ENCODE results near the gene DPP6.
"Not testable (repeated sequence)": the region's sequence is repeated elsewhere in the genome, so short reads cannot be mapped to it uniquely, and the experiment has no call there.

The DPP6 gene

GRCh38 chr7:154072395-154073181 is 20.4 kb downstream of the DPP6 start:
- DNase-seq (ENCODE audit: low spot score) = not testable (repeated sequence)

- DNase-seq (ENCODE audit: low spot score) = not testable (repeated sequence)
These were observed 26.3 kb downstream of the DPP6 start for GRCh38 chr7:154078523-154078922.

- DNase-seq (ENCODE audit: low spot score) = not testable (repeated sequence)
These were observed 28.1 kb downstream of the DPP6 start for GRCh38 chr7:154080249-154080648.

- not testable (repeated sequence) for DNase-seq (ENCODE audit: low spot score)
These were observed 35.0 kb downstream of the DPP6 start for GRCh38 chr7:154087037-154087725.

GRCh38 chr7:154092093-154092492 is 39.9 kb downstream of the DPP6 start:
- not testable (repeated sequence) for DNase-seq (ENCODE audit: low spot score)

- DNase-seq (ENCODE audit: low spot score) = not testable (repeated sequence)
These were observed 43.0 kb downstream of the DPP6 start for GRCh38 chr7:154095201-154095600.

GRCh38 chr7:154105063-154105462 is 52.9 kb downstream of the DPP6 start:
- not testable (repeated sequence) for DNase-seq (ENCODE audit: low spot score)

- not testable (repeated sequence) for DNase-seq (ENCODE audit: low spot score)
These were observed 57.4 kb downstream of the DPP6 start for GRCh38 chr7:154109615-154110014.

GRCh38 chr7:154113732-154114351 is 61.6 kb downstream of the DPP6 start:
- DNase-seq (ENCODE audit: low spot score) = not testable (repeated sequence)

GRCh38 chr7:154117411-154118390 is 65.5 kb downstream of the DPP6 start:
- not testable (repeated sequence) for DNase-seq (ENCODE audit: low spot score)

- not testable (repeated sequence) for DNase-seq (ENCODE audit: low spot score)
These were observed 68.6 kb downstream of the DPP6 start for GRCh38 chr7:154120825-154121224.

- DNase-seq (ENCODE audit: low spot score) = not testable (repeated sequence)
These were observed 70.5 kb downstream of the DPP6 start for GRCh38 chr7:154122720-154123119.

- DNase-seq (ENCODE audit: low spot score) = not testable (repeated sequence)
These were observed 71.2 kb downstream of the DPP6 start for GRCh38 chr7:154123397-154123796.

- not testable (repeated sequence) for DNase-seq (ENCODE audit: low spot score)
These were observed 76.9 kb downstream of the DPP6 start for GRCh38 chr7:154129142-154129541.

- DNase-seq (ENCODE audit: low spot score) = not testable (repeated sequence)
These were observed 80.4 kb downstream of the DPP6 start for GRCh38 chr7:154132617-154133016.

GRCh38 chr7:154133703-154134277 is 81.6 kb downstream of the DPP6 start:
- not testable (repeated sequence) for DNase-seq (ENCODE audit: low spot score)

GRCh38 chr7:154134698-154135097 is 82.5 kb downstream of the DPP6 start:
- not testable (repeated sequence) for DNase-seq (ENCODE audit: low spot score)

GRCh38 chr7:154135646-154136045 is 83.4 kb downstream of the DPP6 start:
- not testable (repeated sequence) for DNase-seq (ENCODE audit: low spot score)

- DNase-seq (ENCODE audit: low spot score) = not testable (repeated sequence)
These were observed 93.9 kb downstream of the DPP6 start for GRCh38 chr7:154145922-154146706.

- not testable (repeated sequence) for DNase-seq (ENCODE audit: low spot score)
These were observed 94.5 kb downstream of the DPP6 start for GRCh38 chr7:154146707-154147038.
